Cerebellar cortex (tissue), 1 donor: ENCODE results near the gene CETP.
"Not testable (repeated sequence)": the region's sequence is repeated elsewhere in the genome, so short reads cannot be mapped to it uniquely, and the experiment has no call there.

Experiments
- DNase-seq: peaks from one replicate; pipeline ENCODE4 v3.0.0-alpha.2; 2015; ENCODE audit warnings: low spot score

CETP gene

GRCh38 chr16:56980792-56981724 is 19.3 kb downstream of the CETP start:
- DNase-seq = no peak

GRCh38 chr16:56981729-56982271 is 20.1 kb downstream of the CETP start:
- no peak for DNase-seq

GRCh38 chr16:56982695-56983094 is 20.9 kb downstream of the CETP start:
- DNase-seq = no peak

- no peak for DNase-seq
Observed at GRCh38 chr16:56983211-56983751, 21.5 kb downstream of the CETP start.

- no peak for DNase-seq
Observed at GRCh38 chr16:56984639-56985038, 22.9 kb downstream of the CETP start.

GRCh38 chr16:56985288-56985961 is 23.7 kb downstream of the CETP start:
- DNase-seq = no peak

- no peak for DNase-seq
Observed at GRCh38 chr16:56985962-56986360, 24.2 kb downstream of the CETP start.

- no peak for DNase-seq
Observed at GRCh38 chr16:56986361-56986760, 24.6 kb downstream of the CETP start.

- DNase-seq = not testable (repeated sequence)
Observed at GRCh38 chr16:56986908-56987307, 25.2 kb downstream of the CETP start.

GRCh38 chr16:56987692-56988091 is 25.9 kb downstream of the CETP start:
- DNase-seq = no peak

- DNase-seq = no peak
Observed at GRCh38 chr16:56988161-56988947, 26.6 kb downstream of the CETP start.

GRCh38 chr16:56988948-56989945 is 27.5 kb downstream of the CETP start, which contains the start of gene NLRC5:
TSS of gene NLRC5 (plus strand) at chr16:56989557. CDS start at chr16:57020713, 31,156 bp downstream.
- peak; percentile 36 for DNase-seq

- DNase-seq = no peak
Observed at GRCh38 chr16:56989988-56990387, 28.2 kb downstream of the CETP start.

- DNase-seq = no peak
Observed at GRCh38 chr16:56990407-56991286, 28.9 kb downstream of the CETP start.

- DNase-seq = not testable (repeated sequence)
Observed at GRCh38 chr16:56992431-56992830, 30.7 kb downstream of the CETP start.

- DNase-seq = no peak
Observed at GRCh38 chr16:56993204-56993603, 31.5 kb downstream of the CETP start.

- no peak for DNase-seq
Observed at GRCh38 chr16:56994311-56994710, 32.6 kb downstream of the CETP start.

- no peak for DNase-seq
Observed at GRCh38 chr16:56995136-56995805, 33.5 kb downstream of the CETP start.

GRCh38 chr16:56997264-56997663 is 35.5 kb downstream of the CETP start:
- no peak for DNase-seq
